ENCODE measurements around the gene LDHB. TPM values are rescaled to one million over a fixed set of nuclear protein-coding genes. Genes with fewer than 3 reads are reported as not detected.

LDHB gene
- total and polyA plus RNA-seq, 10 of the 15 experiments (the other 5 are each of a cell fraction or from before 2014, with no cell fraction given) = 800 to 3,692 (median 1,366) TPM

- Histone ChIP-seq H3K9me3 (replicated peaks; ENCODE audit: control insufficient read depth, insufficient read depth, low read length) (no peaks in the 10 kb centered on the region), H3K4me3 (no peak overlapping the region), H3K27me3 (replicated peaks in 1 of 2; ENCODE audit: control insufficient read depth in 2 of 2, insufficient read depth in 2 of 2, low read length in 1 of 2) (no peaks in the 10 kb centered on the region), H2AFZ (ENCODE audit: control insufficient read depth, low read depth, low read length) (no peak overlapping the region), H4K20me1 (ENCODE audit: control insufficient read depth, insufficient read depth) (no peaks in the 10 kb centered on the region), H3K27ac (ENCODE audit: control insufficient read depth, insufficient read depth) (no peak overlapping the region), H3K4me2 (ENCODE audit: control insufficient read depth, insufficient read depth) (no peak overlapping the region), H3K36me3 (ENCODE audit: control insufficient read depth in 2 of 2, insufficient read depth in 2 of 2, low read length in 1 of 2) (no peaks in the 10 kb centered on the region), H3K79me2 (ENCODE audit: control insufficient read depth, insufficient read depth, low read length) (no peaks in the 10 kb centered on the region), H3K9ac (ENCODE audit: control insufficient read depth, insufficient read depth, low read length) (no peak overlapping the region), H3K4me1 (ENCODE audit: control insufficient read depth, insufficient read depth, low read length) (no peaks in the 10 kb centered on the region)
- TF ChIP-seq, protein P1, sequence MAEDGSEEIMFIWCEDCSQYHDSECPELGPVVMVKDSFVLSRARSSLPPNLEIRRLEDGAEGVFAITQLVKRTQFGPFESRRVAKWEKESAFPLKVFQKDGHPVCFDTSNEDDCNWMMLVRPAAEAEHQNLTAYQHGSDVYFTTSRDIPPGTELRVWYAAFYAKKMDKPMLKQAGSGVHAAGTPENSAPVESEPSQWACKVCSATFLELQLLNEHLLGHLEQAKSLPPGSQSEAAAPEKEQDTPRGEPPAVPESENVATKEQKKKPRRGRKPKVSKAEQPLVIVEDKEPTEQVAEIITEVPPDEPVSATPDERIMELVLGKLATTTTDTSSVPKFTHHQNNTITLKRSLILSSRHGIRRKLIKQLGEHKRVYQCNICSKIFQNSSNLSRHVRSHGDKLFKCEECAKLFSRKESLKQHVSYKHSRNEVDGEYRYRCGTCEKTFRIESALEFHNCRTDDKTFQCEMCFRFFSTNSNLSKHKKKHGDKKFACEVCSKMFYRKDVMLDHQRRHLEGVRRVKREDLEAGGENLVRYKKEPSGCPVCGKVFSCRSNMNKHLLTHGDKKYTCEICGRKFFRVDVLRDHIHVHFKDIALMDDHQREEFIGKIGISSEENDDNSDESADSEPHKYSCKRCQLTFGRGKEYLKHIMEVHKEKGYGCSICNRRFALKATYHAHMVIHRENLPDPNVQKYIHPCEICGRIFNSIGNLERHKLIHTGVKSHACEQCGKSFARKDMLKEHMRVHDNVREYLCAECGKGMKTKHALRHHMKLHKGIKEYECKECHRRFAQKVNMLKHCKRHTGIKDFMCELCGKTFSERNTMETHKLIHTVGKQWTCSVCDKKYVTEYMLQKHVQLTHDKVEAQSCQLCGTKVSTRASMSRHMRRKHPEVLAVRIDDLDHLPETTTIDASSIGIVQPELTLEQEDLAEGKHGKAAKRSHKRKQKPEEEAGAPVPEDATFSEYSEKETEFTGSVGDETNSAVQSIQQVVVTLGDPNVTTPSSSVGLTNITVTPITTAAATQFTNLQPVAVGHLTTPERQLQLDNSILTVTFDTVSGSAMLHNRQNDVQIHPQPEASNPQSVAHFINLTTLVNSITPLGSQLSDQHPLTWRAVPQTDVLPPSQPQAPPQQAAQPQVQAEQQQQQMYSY (CRISPR knock-in tag; IDR thresholded peaks at IDR 0.05) = no peak
- no peak for TF ChIP-seq CREB1 (IDR thresholded peaks at IDR 0.05; ENCODE audit: low read depth)
- no peak for TF ChIP-seq SMC3 (IDR thresholded peaks at IDR 0.05; ENCODE audit: borderline replicate concordance, low read length)
- TF ChIP-seq SRF (IDR thresholded peaks at IDR 0.05; ENCODE audit: low read depth in 2 of 2, low read length in 2 of 2) = no peak
- TF ChIP-seq MEF2B (IDR thresholded peaks at IDR 0.05; ENCODE audit: partially characterized antibody, poor library complexity, severe bottlenecking) = no peak
- TF ChIP-seq JUNB (IDR thresholded peaks at IDR 0.05) = no peak
- no peak for TF ChIP-seq SIN3A (IDR thresholded peaks at IDR 0.05; ENCODE audit: low read depth, low read length)
- no peak for TF ChIP-seq DPF2 (IDR thresholded peaks at IDR 0.05)
- no peak for TF ChIP-seq EGR1 (IDR thresholded peaks at IDR 0.05; ENCODE audit: borderline replicate concordance in 1 of 2, low read depth in 2 of 2, low read length in 2 of 2)
- no peak for TF ChIP-seq YY1 (IDR thresholded peaks at IDR 0.05; ENCODE audit: low read depth, low read length)
- no peak for TF ChIP-seq CUX1 (IDR thresholded peaks at IDR 0.05; ENCODE audit: insufficient replicate concordance, low read depth, low read length)
- no peak for TF ChIP-seq HDGF (IDR thresholded peaks at IDR 0.05)
- no peak for TF ChIP-seq TCF12 (IDR thresholded peaks at IDR 0.05; ENCODE audit: low read depth, low read length)
- no peak for TF ChIP-seq PML (IDR thresholded peaks at IDR 0.05; ENCODE audit: low read length)
- TF ChIP-seq ASH2L (IDR thresholded peaks at IDR 0.05; ENCODE audit: borderline replicate concordance, low read depth) = no peak
- 0% methylated on average over 1 of the region's 1 CpG for WGBS (ENCODE audit: insufficient coverage, insufficient replicate concordance, low lambda C conversion rate, missing lambda C conversion rate)
- FAIRE-seq (no peak), DNase-seq (ENCODE audit: low read depth, low spot score) (no peak), ATAC-seq (no peak)
- intact Hi-C loops (cut with micrococcal nuclease; ENCODE audit: unreplicated experiment) (no loop called here), in situ Hi-C loops (cut with MboI) (loop anchor here (10.0 kb wide), 1 partner anchor 753 kb away; no protein-coding TSS in a partner anchor)
- POLR2A ChIA-PET = no interaction called here
- CTCF ChIA-PET = no interaction called here
- RAD21 ChIA-PET (ENCODE audit: unreplicated experiment) = no interaction called here
- BruUV-seq (replicated peaks) = no TSS peak
- SMC1A ChIA-PET (ENCODE audit: uncharacterized antibody, unreplicated experiment) = no interaction called here
Measured at GRCh38 chr12:21691515-21691914, 33.9 kb upstream of the LDHB start.
